ENCODE results near the gene PCSK5. TPM values are rescaled to one million over a fixed set of nuclear protein-coding genes. Genes with fewer than 3 reads are reported as not detected.

The PCSK5 gene
- total and polyA plus RNA-seq, 2 experiments from 2014 or later = 59.1 to 71.7 TPM

- Histone ChIP-seq H4K20me1 (ENCODE audit: insufficient read depth, poor library complexity, severe bottlenecking) (peaks cover 17% of the 10 kb centered on the region), H2AFZ (no peak overlapping the region), H3K27ac (peak overlapping the region; percentile 91), H3K4me1 (ENCODE audit: insufficient read depth) (peaks cover 19% of the 10 kb centered on the region), H3K4me3 (peak overlapping the region; percentile 90), H3K27me3 (no peaks in the 10 kb centered on the region), H3K36me3 (replicated peaks; ENCODE audit: insufficient read depth, low read depth) (no peaks in the 10 kb centered on the region), H3K9me2 (replicated peaks; ENCODE audit: insufficient read depth) (no peaks in the 10 kb centered on the region), H3K4me2 (peak overlapping the region; percentile 81), H3K79me2 (peaks cover 70% of the 10 kb centered on the region), H3K9me3 (ENCODE audit: low read depth) (no peaks in the 10 kb centered on the region)
- TF ChIP-seq EZH2phosphoT487 (IDR thresholded peaks at IDR 0.05; ENCODE audit: low read depth, severe bottlenecking, unreplicated experiment) = no peak
- TF ChIP-seq EZH2 (IDR thresholded peaks at IDR 0.05; ENCODE audit: borderline replicate concordance) = no peak
- TF ChIP-seq CTCF (IDR thresholded peaks at IDR 0.05; ENCODE audit: poor library complexity) = no peak
- WGBS (ENCODE audit: low lambda C conversion rate, missing lambda C conversion rate) = 1% methylated on average over 27 of the region's 31 CpGs
- DNase-seq (ENCODE audit: low spot score) = peak; percentile 76
Measured at GRCh38 chr9:75892216-75892911, 1.9 kb downstream of the PCSK5 start.

- Histone ChIP-seq H3K9me2 (replicated peaks; ENCODE audit: insufficient read depth) (no peaks in the 10 kb centered on the region), H3K4me2 (peak overlapping the region; percentile 81), H3K4me1 (ENCODE audit: insufficient read depth) (peaks cover 19% of the 10 kb centered on the region), H3K79me2 (peaks cover 78% of the 10 kb centered on the region), H3K9me3 (ENCODE audit: low read depth) (no peaks in the 10 kb centered on the region), H3K27me3 (no peaks in the 10 kb centered on the region), H3K27ac (peak overlapping the region; percentile 91), H4K20me1 (ENCODE audit: insufficient read depth, poor library complexity, severe bottlenecking) (peaks cover 17% of the 10 kb centered on the region), H3K36me3 (replicated peaks; ENCODE audit: insufficient read depth, low read depth) (no peaks in the 10 kb centered on the region), H3K4me3 (peak overlapping the region; percentile 90), H2AFZ (no peak overlapping the region)
- WGBS (ENCODE audit: low lambda C conversion rate, missing lambda C conversion rate) = 63% methylated on average over 3 of the region's 3 CpGs
- DNase-seq (ENCODE audit: low spot score) = no peak
- no peak for TF ChIP-seq EZH2 (IDR thresholded peaks at IDR 0.05; ENCODE audit: borderline replicate concordance)
- no peak for TF ChIP-seq EZH2phosphoT487 (IDR thresholded peaks at IDR 0.05; ENCODE audit: low read depth, severe bottlenecking, unreplicated experiment)
- TF ChIP-seq CTCF (IDR thresholded peaks at IDR 0.05; ENCODE audit: poor library complexity) = no peak
Measured at GRCh38 chr9:75893106-75893505, 2.6 kb downstream of the PCSK5 start.

GRCh38 chr9:75894566-75894965 lies 4.1 kb downstream of the PCSK5 start:
- Histone ChIP-seq H3K4me1 (ENCODE audit: insufficient read depth) (peaks cover 24% of the 10 kb centered on the region), H3K36me3 (replicated peaks; ENCODE audit: insufficient read depth, low read depth) (no peaks in the 10 kb centered on the region), H3K27me3 (no peaks in the 10 kb centered on the region), H3K9me2 (replicated peaks; ENCODE audit: insufficient read depth) (no peaks in the 10 kb centered on the region), H2AFZ (no peak overlapping the region), H3K4me3 (no peak overlapping the region), H3K9me3 (ENCODE audit: low read depth) (no peaks in the 10 kb centered on the region), H3K4me2 (peak overlapping the region; percentile 81), H4K20me1 (ENCODE audit: insufficient read depth, poor library complexity, severe bottlenecking) (peaks cover 17% of the 10 kb centered on the region), H3K27ac (peak overlapping the region; percentile 91), H3K79me2 (peaks cover 87% of the 10 kb centered on the region)
- 52% methylated on average over 3 of the region's 3 CpGs for WGBS (ENCODE audit: low lambda C conversion rate, missing lambda C conversion rate)
- DNase-seq (ENCODE audit: low spot score) = no peak
- TF ChIP-seq EZH2phosphoT487 (IDR thresholded peaks at IDR 0.05; ENCODE audit: low read depth, severe bottlenecking, unreplicated experiment) = no peak
- no peak for TF ChIP-seq EZH2 (IDR thresholded peaks at IDR 0.05; ENCODE audit: borderline replicate concordance)

- Histone ChIP-seq H3K27ac (peak overlapping the region; percentile 91), H3K27me3 (no peaks in the 10 kb centered on the region), H4K20me1 (ENCODE audit: insufficient read depth, poor library complexity, severe bottlenecking) (peaks cover 17% of the 10 kb centered on the region), H3K4me3 (no peak overlapping the region), H3K4me2 (peak overlapping the region; percentile 81), H3K79me2 (peaks cover 92% of the 10 kb centered on the region), H3K9me2 (replicated peaks; ENCODE audit: insufficient read depth) (no peaks in the 10 kb centered on the region), H3K9me3 (ENCODE audit: low read depth) (no peaks in the 10 kb centered on the region), H2AFZ (no peak overlapping the region), H3K36me3 (replicated peaks; ENCODE audit: insufficient read depth, low read depth) (no peaks in the 10 kb centered on the region), H3K4me1 (ENCODE audit: insufficient read depth) (peaks cover 24% of the 10 kb centered on the region)
- no peak for DNase-seq (ENCODE audit: low spot score)
- 64% methylated on average over 3 of the region's 3 CpGs for WGBS (ENCODE audit: low lambda C conversion rate, missing lambda C conversion rate)
- TF ChIP-seq EZH2 (IDR thresholded peaks at IDR 0.05; ENCODE audit: borderline replicate concordance) (no peak), EZH2phosphoT487 (IDR thresholded peaks at IDR 0.05; ENCODE audit: low read depth, severe bottlenecking, unreplicated experiment) (no peak), CTCF (IDR thresholded peaks at IDR 0.05; ENCODE audit: poor library complexity) (no peak)
Measured at GRCh38 chr9:75895112-75895511, 4.6 kb downstream of the PCSK5 start.
